ENCODE measurements around the gene OR1E2. TPM values are rescaled to one million over a fixed set of nuclear protein-coding genes. Genes with fewer than 3 reads are reported as not detected.
"Not testable (repeated sequence)": the region's sequence is repeated elsewhere in the genome, so short reads cannot be mapped to it uniquely, and the experiment has no call there.

The OR1E2 gene
- total RNA-seq (2012; rRNA removed) = not detected in 2 replicates

- H3K9me3 ChIP-seq (replicated peaks; ENCODE audit: low read length) = no peaks in the 10 kb centered on the region
- no peak within 1 kb of the TSS for H3K9ac ChIP-seq (ENCODE audit: low read depth, low read length)
- H3K4me2 ChIP-seq (ENCODE audit: low read length) = no peak within 1 kb of the TSS
- no peaks in the 10 kb centered on the region for H3K4me1 ChIP-seq (ENCODE audit: control insufficient read depth, insufficient read depth, low read length)
- H3K27me3 ChIP-seq (ENCODE audit: control insufficient read depth, insufficient read depth, low read length) = peaks cover 5% of the 10 kb centered on the region
- no peak within 1 kb of the TSS for H3K4me3 ChIP-seq (ENCODE audit: low read length)
- no peaks in the 10 kb centered on the region for H3K36me3 ChIP-seq (ENCODE audit: insufficient read depth, low read length)
Observed at GRCh38 chr17:3433741-3434140, at the start of gene OR1E2. OR1E2 (minus strand) TSS chr17:3433841; CDS start chr17:3433841, 0 bp downstream.

DNA sequence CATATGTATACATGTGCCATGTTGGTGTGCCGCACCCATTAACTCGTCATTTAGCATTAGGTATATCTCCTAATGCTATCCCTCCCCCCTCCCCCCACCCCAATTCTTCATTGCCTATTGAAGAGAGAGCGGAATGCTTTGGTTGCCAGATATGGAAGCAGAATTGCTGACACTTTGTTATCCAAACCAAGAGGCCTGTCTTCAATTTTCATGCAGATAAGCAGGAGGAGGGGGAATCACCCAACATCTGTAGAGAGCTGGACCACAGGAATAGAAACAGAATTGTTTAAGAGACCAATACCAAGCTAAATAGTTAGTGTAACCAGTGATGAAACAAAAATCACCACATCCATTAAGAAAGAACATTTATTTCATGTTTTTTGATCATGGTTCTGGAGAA is 49.2 kb upstream of the OR1E2 start:
- Histone ChIP-seq H3K9me3 (replicated peaks; ENCODE audit: low read length) (no peaks in the 10 kb centered on the region), H3K4me3 (ENCODE audit: low read length) (no peak overlapping the region), H3K4me1 (ENCODE audit: control insufficient read depth, insufficient read depth, low read length) (no peaks in the 10 kb centered on the region), H3K9ac (ENCODE audit: low read depth, low read length) (no peak overlapping the region), H3K36me3 (ENCODE audit: insufficient read depth, low read length) (no peaks in the 10 kb centered on the region), H3K27me3 (ENCODE audit: control insufficient read depth, insufficient read depth, low read length) (peaks cover 31% of the 10 kb centered on the region), H3K4me2 (ENCODE audit: low read length) (no peak overlapping the region)

GRCh38 chr17:3479988-3480387 is 46.3 kb upstream of the OR1E2 start:
- Histone ChIP-seq H3K9me3 (replicated peaks; ENCODE audit: low read length) (no peaks in the 10 kb centered on the region), H3K36me3 (ENCODE audit: insufficient read depth, low read length) (no peaks in the 10 kb centered on the region), H3K9ac (ENCODE audit: low read depth, low read length) (no peak overlapping the region), H3K4me3 (ENCODE audit: low read length) (no peak overlapping the region), H3K4me1 (ENCODE audit: control insufficient read depth, insufficient read depth, low read length) (no peaks in the 10 kb centered on the region), H3K27me3 (ENCODE audit: control insufficient read depth, insufficient read depth, low read length) (peaks cover 18% of the 10 kb centered on the region), H3K4me2 (ENCODE audit: low read length) (no peak overlapping the region)

DNA sequence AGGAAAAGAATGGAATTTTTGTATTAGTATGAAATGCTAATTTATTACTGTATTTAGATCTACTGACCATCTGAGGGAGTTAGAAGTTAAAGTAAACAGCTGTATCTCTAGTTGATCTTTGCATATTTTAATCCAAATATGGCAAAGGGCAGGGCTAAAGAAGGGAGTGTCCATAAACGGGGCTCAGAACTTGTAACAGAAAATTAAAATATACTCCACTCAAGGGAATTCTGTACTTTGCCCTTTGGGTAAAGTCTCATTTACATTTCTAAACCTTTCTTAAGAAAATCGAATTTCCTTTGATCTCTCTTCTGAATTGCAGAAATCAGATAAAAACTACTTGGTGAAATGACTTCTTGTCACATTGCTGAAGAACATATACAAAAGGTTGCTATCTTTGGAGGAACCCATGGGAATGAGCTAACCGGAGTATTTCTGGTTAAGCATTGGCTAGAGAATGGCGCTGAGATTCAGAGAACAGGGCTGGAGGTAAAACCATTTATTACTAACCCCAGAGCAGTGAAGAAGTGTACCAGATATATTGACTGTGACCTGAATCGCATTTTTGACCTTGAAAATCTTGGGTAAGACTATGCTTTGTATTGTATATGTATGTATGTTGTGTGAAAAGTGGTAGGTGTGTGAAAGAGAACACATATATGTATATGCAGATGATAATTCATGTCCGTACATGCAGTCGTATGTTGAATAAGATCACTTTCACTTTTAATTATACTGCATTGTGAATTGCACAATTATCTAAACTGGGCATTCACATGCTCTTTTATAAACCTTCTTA is 42.4 kb upstream of the OR1E2 start, which contains the start of gene ASPA:
Gene ASPA, plus strand, starts transcription at position 186 of the 799 bp plus-strand sequence. Its CDS starts 163 bp downstream, at position 349.
- Histone ChIP-seq H3K36me3 (ENCODE audit: insufficient read depth, low read length) (no peaks in the 10 kb centered on the region), H3K4me2 (ENCODE audit: low read length) (peak within 1 kb of the TSS; percentile 90), H3K27me3 (ENCODE audit: control insufficient read depth, insufficient read depth, low read length) (peaks cover 5% of the 10 kb centered on the region), H3K4me3 (ENCODE audit: low read length) (peak within 1 kb of the TSS; percentile 70), H3K9ac (ENCODE audit: low read depth, low read length) (peak within 1 kb of the TSS; percentile 28), H3K9me3 (replicated peaks; ENCODE audit: low read length) (no peaks in the 10 kb centered on the region), H3K4me1 (ENCODE audit: control insufficient read depth, insufficient read depth, low read length) (no peaks in the 10 kb centered on the region)

DNA sequence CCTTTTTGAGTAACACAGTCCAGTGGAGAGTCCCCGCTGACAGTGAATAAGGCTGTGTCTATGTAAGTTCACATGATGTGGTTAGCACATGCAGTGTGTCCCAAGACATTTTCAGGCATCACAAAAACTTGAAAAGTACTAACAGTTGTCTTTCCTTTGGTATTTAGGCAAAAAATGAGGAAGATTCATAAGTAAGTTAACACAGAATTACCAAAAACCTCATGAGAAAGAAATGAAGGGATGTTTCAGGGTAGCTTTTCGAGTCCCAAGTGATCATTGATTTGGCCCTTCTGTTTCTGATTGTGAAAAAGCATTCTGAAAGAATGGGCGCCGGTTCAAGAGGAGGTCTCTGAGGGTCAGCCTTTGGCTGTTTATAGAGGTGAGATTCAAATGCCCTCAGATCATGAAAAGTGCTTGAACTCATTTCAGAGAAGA is 41.6 kb upstream of the OR1E2 start:
- Histone ChIP-seq H3K9me3 (replicated peaks; ENCODE audit: low read length) (no peaks in the 10 kb centered on the region), H3K4me2 (ENCODE audit: low read length) (peak overlapping the region; percentile 90), H3K9ac (ENCODE audit: low read depth, low read length) (no peak overlapping the region), H3K27me3 (ENCODE audit: control insufficient read depth, insufficient read depth, low read length) (peaks cover 1% of the 10 kb centered on the region), H3K36me3 (ENCODE audit: insufficient read depth, low read length) (no peaks in the 10 kb centered on the region), H3K4me3 (ENCODE audit: low read length) (no peak overlapping the region), H3K4me1 (ENCODE audit: control insufficient read depth, insufficient read depth, low read length) (no peaks in the 10 kb centered on the region)

DNA sequence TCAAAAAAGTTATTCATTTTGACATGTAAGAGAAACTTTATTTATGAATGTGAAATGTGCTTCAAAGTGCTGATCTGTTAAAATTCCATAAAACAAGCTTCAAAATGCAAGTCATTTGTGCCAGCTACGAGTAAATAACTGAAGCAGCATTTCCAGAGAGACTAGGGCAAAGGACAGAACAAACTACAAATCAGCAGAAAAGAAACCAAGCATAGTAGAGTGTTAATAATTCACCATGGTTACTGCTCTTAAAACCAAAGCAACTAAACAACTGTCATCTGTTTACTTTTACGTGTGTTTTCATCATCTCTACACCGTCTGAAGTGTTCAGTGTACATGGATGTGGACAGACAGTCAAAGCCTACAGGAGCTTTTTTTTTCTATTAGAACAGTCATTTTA is 40.6 kb upstream of the OR1E2 start:
- H3K4me1 ChIP-seq (ENCODE audit: control insufficient read depth, insufficient read depth, low read length) = no peaks in the 10 kb centered on the region
- no peak overlapping the region for H3K4me2 ChIP-seq (ENCODE audit: low read length)
- no peaks in the 10 kb centered on the region for H3K27me3 ChIP-seq (ENCODE audit: control insufficient read depth, insufficient read depth, low read length)
- H3K4me3 ChIP-seq (ENCODE audit: low read length) = no peak overlapping the region
- H3K9ac ChIP-seq (ENCODE audit: low read depth, low read length) = no peak overlapping the region
- H3K36me3 ChIP-seq (ENCODE audit: insufficient read depth, low read length) = no peaks in the 10 kb centered on the region
- H3K9me3 ChIP-seq (replicated peaks; ENCODE audit: low read length) = no peaks in the 10 kb centered on the region

GRCh38 chr17:3472137-3472536 is 38.5 kb upstream of the OR1E2 start:
- no peak overlapping the region for H3K4me2 ChIP-seq (ENCODE audit: low read length)
- H3K4me3 ChIP-seq (ENCODE audit: low read length) = no peak overlapping the region
- H3K36me3 ChIP-seq (ENCODE audit: insufficient read depth, low read length) = no peaks in the 10 kb centered on the region
- no peaks in the 10 kb centered on the region for H3K27me3 ChIP-seq (ENCODE audit: control insufficient read depth, insufficient read depth, low read length)
- no peaks in the 10 kb centered on the region for H3K9me3 ChIP-seq (replicated peaks; ENCODE audit: low read length)
- no peaks in the 10 kb centered on the region for H3K4me1 ChIP-seq (ENCODE audit: control insufficient read depth, insufficient read depth, low read length)
- H3K9ac ChIP-seq (ENCODE audit: low read depth, low read length) = no peak overlapping the region

GRCh38 chr17:3471599-3471998 is 38.0 kb upstream of the OR1E2 start, which contains the start of gene SPATA22:
SPATA22 (minus strand) TSS chr17:3471819; CDS start chr17:3469325, 2,494 bp downstream.
- Histone ChIP-seq H3K9ac (ENCODE audit: low read depth, low read length) (no peak within 1 kb of the TSS), H3K4me1 (ENCODE audit: control insufficient read depth, insufficient read depth, low read length) (no peaks in the 10 kb centered on the region), H3K36me3 (ENCODE audit: insufficient read depth, low read length) (no peaks in the 10 kb centered on the region), H3K9me3 (replicated peaks; ENCODE audit: low read length) (no peaks in the 10 kb centered on the region), H3K4me3 (ENCODE audit: low read length) (no peak within 1 kb of the TSS), H3K27me3 (ENCODE audit: control insufficient read depth, insufficient read depth, low read length) (no peaks in the 10 kb centered on the region), H3K4me2 (ENCODE audit: low read length) (no peak within 1 kb of the TSS)

DNA sequence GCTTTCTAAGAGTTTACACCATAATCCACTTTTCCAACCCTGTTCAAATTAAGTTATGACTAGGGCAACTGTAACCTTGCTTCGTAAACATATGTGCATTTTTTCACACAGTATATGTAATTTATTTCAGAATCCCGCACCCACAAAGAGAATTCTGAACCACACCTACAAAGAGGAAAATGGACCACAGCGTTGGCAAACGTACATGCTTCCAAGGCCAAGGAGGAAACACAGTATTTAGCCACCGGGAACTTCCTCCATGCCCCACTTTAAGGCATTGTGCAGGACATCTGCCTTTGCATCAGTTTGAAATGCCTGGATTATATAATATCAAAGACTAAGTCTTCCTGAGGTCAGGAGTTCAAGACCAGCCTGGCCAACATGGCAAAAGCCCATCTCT is 35.9 kb upstream of the OR1E2 start:
- no peak overlapping the region for H3K4me3 ChIP-seq (ENCODE audit: low read length)
- H3K36me3 ChIP-seq (ENCODE audit: insufficient read depth, low read length) = no peaks in the 10 kb centered on the region
- no peak overlapping the region for H3K4me2 ChIP-seq (ENCODE audit: low read length)
- no peak overlapping the region for H3K9ac ChIP-seq (ENCODE audit: low read depth, low read length)
- H3K9me3 ChIP-seq (replicated peaks; ENCODE audit: low read length) = no peaks in the 10 kb centered on the region
- no peaks in the 10 kb centered on the region for H3K4me1 ChIP-seq (ENCODE audit: control insufficient read depth, insufficient read depth, low read length)
- no peaks in the 10 kb centered on the region for H3K27me3 ChIP-seq (ENCODE audit: control insufficient read depth, insufficient read depth, low read length)

- H3K36me3 ChIP-seq (ENCODE audit: insufficient read depth, low read length); H3K9ac ChIP-seq (ENCODE audit: low read depth, low read length); H3K9me3 ChIP-seq (replicated peaks; ENCODE audit: low read length); H3K4me3 ChIP-seq (ENCODE audit: low read length); H3K27me3 ChIP-seq (ENCODE audit: control insufficient read depth, insufficient read depth, low read length); H3K4me1 ChIP-seq (ENCODE audit: control insufficient read depth, insufficient read depth, low read length); H3K4me2 ChIP-seq (ENCODE audit: low read length): not testable (repeated sequence)
Observed at GRCh38 chr17:3466355-3466754, 32.7 kb upstream of the OR1E2 start.

DNA sequence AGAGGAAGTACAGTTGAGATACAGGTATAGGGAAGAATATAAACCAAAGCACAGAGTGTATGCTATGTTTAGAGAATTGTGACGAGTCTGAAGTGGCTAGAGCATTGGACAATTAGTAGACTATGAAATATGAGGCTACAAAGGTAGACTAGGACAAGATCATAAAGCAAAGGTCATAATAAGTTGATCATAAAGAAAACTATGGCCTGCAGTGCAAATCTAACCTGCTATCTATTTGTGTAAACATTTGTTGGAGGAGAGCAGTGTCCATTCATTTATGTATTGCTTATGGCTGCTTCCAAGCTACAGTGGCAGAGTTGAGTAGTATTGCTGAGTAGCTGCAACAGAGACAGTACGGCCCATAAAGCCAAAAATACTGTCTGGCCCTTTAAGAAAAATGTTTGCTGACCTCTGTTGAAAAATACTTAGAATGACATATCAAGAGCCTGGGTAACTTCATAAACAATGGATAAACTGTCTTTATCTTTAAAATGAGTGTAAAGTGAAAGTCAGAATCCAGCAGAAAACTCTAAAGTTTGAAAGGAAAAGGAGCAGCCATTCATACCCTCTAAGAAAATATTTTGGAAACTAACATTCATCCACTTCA is 14.5 kb upstream of the OR1E2 start:
- Histone ChIP-seq H3K4me2 (ENCODE audit: low read length) (no peak overlapping the region), H3K4me3 (ENCODE audit: low read length) (no peak overlapping the region), H3K9ac (ENCODE audit: low read depth, low read length) (no peak overlapping the region), H3K9me3 (replicated peaks; ENCODE audit: low read length) (no peaks in the 10 kb centered on the region), H3K27me3 (ENCODE audit: control insufficient read depth, insufficient read depth, low read length) (no peaks in the 10 kb centered on the region), H3K36me3 (ENCODE audit: insufficient read depth, low read length) (no peaks in the 10 kb centered on the region), H3K4me1 (ENCODE audit: control insufficient read depth, insufficient read depth, low read length) (no peaks in the 10 kb centered on the region)

Data from skeletal muscle satellite cell (primary cell).